ENCODE data around the gene SS18. TPM values are rescaled to one million over a fixed set of nuclear protein-coding genes. Genes with fewer than 3 reads are reported as not detected.

The SS18 gene
- total and polyA plus RNA-seq, 2 donors (not counting 1 experiment from before 2014, with no cell fraction given) = 62.4 to 114 TPM

GRCh38 chr18:26083099-26083498 is 7.3 kb downstream of the SS18 start:
- no peak overlapping the region for H3K4me2 ChIP-seq (replicated peaks; ENCODE audit: low read depth, low read length, poor library complexity, severe bottlenecking)
- H3K27me3 Mint-ChIP-seq = no peaks in the 10 kb centered on the region
- no peaks in the 10 kb centered on the region for H3K9me3 ChIP-seq (ENCODE audit: control extremely low read depth in 1 of 3, control insufficient read depth in 2 of 3, insufficient read depth in 1 of 3, low read length in 2 of 3)
- peaks cover 21 to 45% of the 10 kb centered on the region in 2 experiments for H3K36me3 ChIP-seq (replicated peaks in 1 of 2; ENCODE audit: control extremely low read depth in 1 of 2, control insufficient read depth in 1 of 2, extremely low read depth in 1 of 2, insufficient read depth in 2 of 2, low read length in 1 of 2)
- H3K9me3 Mint-ChIP-seq (ENCODE audit: insufficient read depth) = no peaks in the 10 kb centered on the region
- ATAC-seq (ENCODE audit: low read depth) (no peak), DNase-seq (no peak)
- H3K9ac ChIP-seq (ENCODE audit: low read length) = no peak overlapping the region
- H3K4me1 Mint-ChIP-seq = peaks cover 23% of the 10 kb centered on the region
- H3K27ac ChIP-seq (ENCODE audit: low read length in 2 of 2) = no peak overlapping the region
- H3K79me2 ChIP-seq (ENCODE audit: control insufficient read depth, insufficient read depth, low read length) = peaks cover 90% of the 10 kb centered on the region
- H3K4me1 ChIP-seq (ENCODE audit: control insufficient read depth in 2 of 2, insufficient read depth in 2 of 2, low read length in 2 of 2) = peaks cover 0 to 12% of the 10 kb centered on the region in 2 donors
- no peak overlapping the region for H2AFZ ChIP-seq (ENCODE audit: insufficient read depth, low read depth, low read length, poor library complexity, severe bottlenecking)
- peaks cover 38% of the 10 kb centered on the region for H4K20me1 ChIP-seq (ENCODE audit: control insufficient read depth, insufficient read depth, low read length, poor library complexity, severe bottlenecking)
- intact Hi-C loops (cut with micrococcal nuclease) = no loop called here
- ChIA-PET POLR2A (no interaction called here), CTCF (no interaction called here)
- no CpG with 5 or more reads among the region's 3 CpGs for WGBS (ENCODE audit: insufficient coverage)
- H3K4me3 ChIP-seq (ENCODE audit: control extremely low read depth in 1 of 5, extremely low read depth in 1 of 5, insufficient read depth in 1 of 5, low read depth in 2 of 5, low read length in 4 of 5) = no peak overlapping the region
- TF ChIP-seq CTCF (IDR thresholded peaks at IDR 0.05) (no peak), EZH2 (IDR thresholded peaks at IDR 0.05; ENCODE audit: borderline replicate concordance, insufficient read depth, low read depth, low read length, poor library complexity, severe bottlenecking) (no peak)
- no peak overlapping the region for H3K4me3 Mint-ChIP-seq
- no peaks in the 10 kb centered on the region for H3K27me3 ChIP-seq (replicated peaks in 1 of 4; ENCODE audit: control extremely low read depth in 1 of 4, control insufficient read depth in 3 of 4, insufficient read depth in 4 of 4, low read length in 3 of 4)
- H3K27ac Mint-ChIP-seq = no peak overlapping the region

- Mint-ChIP-seq H3K9me3 (ENCODE audit: insufficient read depth) (no peaks in the 10 kb centered on the region), H3K27ac (no peak overlapping the region), H3K4me3 (no peak overlapping the region), H3K27me3 (no peaks in the 10 kb centered on the region), H3K4me1 (peaks cover 17% of the 10 kb centered on the region)
- no peak overlapping the region for H3K9ac ChIP-seq (ENCODE audit: low read length)
- TF ChIP-seq CTCF (IDR thresholded peaks at IDR 0.05) (no peak), EZH2 (IDR thresholded peaks at IDR 0.05; ENCODE audit: borderline replicate concordance, insufficient read depth, low read depth, low read length, poor library complexity, severe bottlenecking) (no peak)
- peaks cover 84% of the 10 kb centered on the region for H3K79me2 ChIP-seq (ENCODE audit: control insufficient read depth, insufficient read depth, low read length)
- CTCF ChIA-PET = no interaction called here
- peaks cover 26 to 48% of the 10 kb centered on the region in 2 experiments for H3K36me3 ChIP-seq (replicated peaks in 1 of 2; ENCODE audit: control extremely low read depth in 1 of 2, control insufficient read depth in 1 of 2, extremely low read depth in 1 of 2, insufficient read depth in 2 of 2, low read length in 1 of 2)
- H2AFZ ChIP-seq (ENCODE audit: insufficient read depth, low read depth, low read length, poor library complexity, severe bottlenecking) = no peak overlapping the region
- H3K4me3 ChIP-seq (ENCODE audit: control extremely low read depth in 1 of 5, extremely low read depth in 1 of 5, insufficient read depth in 1 of 5, low read depth in 2 of 5, low read length in 4 of 5) = no peak overlapping the region
- DNase-seq (no peak), ATAC-seq (ENCODE audit: low read depth) (no peak)
- H3K4me1 ChIP-seq (ENCODE audit: control insufficient read depth in 2 of 2, insufficient read depth in 2 of 2, low read length in 2 of 2) = peaks cover 0 to 7% of the 10 kb centered on the region in 2 donors
- intact Hi-C loops (cut with micrococcal nuclease) = no loop called here
- no peak overlapping the region for H3K4me2 ChIP-seq (replicated peaks; ENCODE audit: low read depth, low read length, poor library complexity, severe bottlenecking)
- POLR2A ChIA-PET = no interaction called here
- peaks cover 35% of the 10 kb centered on the region for H4K20me1 ChIP-seq (ENCODE audit: control insufficient read depth, insufficient read depth, low read length, poor library complexity, severe bottlenecking)
- no peaks in the 10 kb centered on the region for H3K9me3 ChIP-seq (ENCODE audit: control extremely low read depth in 1 of 3, control insufficient read depth in 2 of 3, insufficient read depth in 1 of 3, low read length in 2 of 3)
- no peak overlapping the region for H3K27ac ChIP-seq (ENCODE audit: low read length in 2 of 2)
- WGBS (ENCODE audit: insufficient coverage) = no CpG with 5 or more reads among the region's 3 CpGs
- H3K27me3 ChIP-seq (replicated peaks in 1 of 4; ENCODE audit: control extremely low read depth in 1 of 4, control insufficient read depth in 3 of 4, insufficient read depth in 4 of 4, low read length in 3 of 4) = no peaks in the 10 kb centered on the region
These were observed 7.9 kb downstream of the SS18 start for GRCh38 chr18:26082475-26082874.

All from B cell (primary cell).